Pulmonary artery endothelial cell (primary cell): ENCODE measurements around the gene GRIK1. TPM values are rescaled to one million over a fixed set of nuclear protein-coding genes. Genes with fewer than 3 reads are reported as not detected.

Source experiments
- DNase-seq: peaks from one replicate; pipeline ENCODE4 v3.0.0-alpha.2; 2011; ENCODE audit warnings: low read depth, low spot score
- total RNA-seq: library from RNA; depleted of rRNA; stranded (reverse); fragments of >200 nt; gene quantifications from 2 replicates; pipeline ENCODE4 v1.2.3, GENCODE V29; 2014

Gene GRIK1
- total RNA-seq, 1 donor from 2014 or later: not detected

- DNase-seq: no peak
Observed at GRCh38 chr21:29487154-29487553, 452.6 kb downstream of the GRIK1 start.

Other genes with a start within 250 kb of the GRIK1 start
- gene CLDN17, start 226.8 kb upstream of the GRIK1 start, total RNA-seq: not detected in 2 replicates